Esophagus muscularis mucosa (tissue), 4 donors: ENCODE results near the gene BMP2K. TPM values are rescaled to one million over a fixed set of nuclear protein-coding genes. Genes with fewer than 3 reads are reported as not detected.

Experiments
- DNase-seq: peaks from one replicate; pipeline ENCODE4 v3.0.0-alpha.2; 2017; ENCODE audit errors: extremely low spot score
- H3K27ac ChIP-seq, 4 donors: fragments of 200-600 bp; sonication (generic); replicated peaks in 1 of 4; 1 replicate in 3 of 4; 2 replicates in 1 of 4; pipeline ENCODE4 v1.5.1; 2016 to 2019; ENCODE audit warnings: mild to moderate bottlenecking in 1 of 4
- H3K27me3 ChIP-seq, 4 donors: fragments of 200-600 bp; sonication (generic); one replicate each; pipeline versions ENCODE4 v1.5.1 to v1.6.0; 2016 to 2019
- H3K36me3 ChIP-seq, 4 donors: fragments of 200-600 bp; sonication (generic); one replicate each; pipeline ENCODE4 v1.5.1; 2016 to 2019
- H3K4me1 ChIP-seq, 4 donors: fragments of 200-600 bp; sonication (generic); one replicate each; pipeline ENCODE4 v1.5.1; 2016 to 2019
- H3K4me3 ChIP-seq, 4 donors: fragments of 200-600 bp; sonication (generic); 1 replicate in 2 of 4; 2 replicates in 2 of 4; pipeline ENCODE4 v1.5.1; 2016 to 2019; ENCODE audit warnings: mild to moderate bottlenecking in 4 of 4, moderate library complexity in 1 of 4
- H3K9me3 ChIP-seq, 4 donors: fragments of 200-600 bp; sonication (generic); 1 replicate in 3 of 4; 2 replicates in 1 of 4; pipeline ENCODE4 v1.5.1; 2016 to 2019
- CTCF ChIP-seq, 3 experiments: fragments of 200-600 bp in 2 of 3; fragments of 450-650 bp in 1 of 3; sonication (generic) in 2 of 3; IDR thresholded peaks; one replicate each; pipeline ENCODE4 v1.5.1; 2017 to 2019; ENCODE audit warnings: antibody characterized with exemption in 3 of 3, mild to moderate bottlenecking in 2 of 3, moderate library complexity in 1 of 3
- EP300 ChIP-seq: sonication (generic); formaldehyde crosslinking; IDR thresholded peaks from one replicate; pipeline ENCODE4 v1.6.1; 2017; ENCODE audit warnings: antibody characterized with exemption
- POLR2A ChIP-seq: fragments of 450-650 bp; IDR thresholded peaks from one replicate; pipeline ENCODE4 v1.6.1; 2017; ENCODE audit warnings: antibody characterized with exemption, moderate library complexity, mild to moderate bottlenecking, low read depth
- POLR2AphosphoS5 ChIP-seq, 2 donors: sonication (generic); formaldehyde crosslinking; IDR thresholded peaks; one replicate each; pipeline ENCODE4 v1.6.1; 2017; ENCODE audit warnings: antibody characterized with exemption in 2 of 2
- intact Hi-C: fragments of 100-400 bp; cut with DNase I; formaldehyde crosslinking; loops from one replicate; pipeline ENCODE4 v1.15.1; 2023
- total RNA-seq, 4 donors: library from RNA; depleted of rRNA; stranded (reverse); fragments of >200 nt; gene quantifications; one replicate each; pipeline versions ENCODE4 v1.1.0 to v1.2.1, GENCODE V29; 2016

Gene BMP2K
- total RNA-seq, 4 donors from 2014 or later: 42.5 to 53.0 (median 45.0) TPM

GRCh38 chr4:78880874-78881492 lies 104.8 kb downstream of the BMP2K start:
- Histone ChIP-seq H3K4me1 (peaks cover 0 to 10% (median 2%) of the 10 kb centered on the region in 4 donors), H3K27me3 (no peaks in the 10 kb centered on the region), H3K4me3 (no peak overlapping the region), H3K36me3 (peaks cover 0 to 44% (median 16%) of the 10 kb centered on the region in 4 donors), H3K9me3 (no peaks in the 10 kb centered on the region), H3K27ac (no peak overlapping the region)
- TF ChIP-seq POLR2AphosphoS5 (IDR thresholded peaks at IDR 0.05) (no peak), POLR2A (no peak), EP300 (no peak), CTCF (IDR thresholded peaks at IDR 0.05) (no peak)
- no peak for DNase-seq
- intact Hi-C loops: no loop called here

GRCh38 chr4:78885598-78885997 lies 109.4 kb downstream of the BMP2K start:
- Histone ChIP-seq H3K4me1 (peaks cover 0 to 10% (median 2%) of the 10 kb centered on the region in 4 donors), H3K4me3 (no peak overlapping the region), H3K36me3 (peaks cover 0 to 28% (median 9%) of the 10 kb centered on the region in 4 donors), H3K9me3 (no peaks in the 10 kb centered on the region), H3K27me3 (no peaks in the 10 kb centered on the region), H3K27ac (no peak overlapping the region)
- DNase-seq: no peak
- no peak for TF ChIP-seq EP300
- TF ChIP-seq CTCF (IDR thresholded peaks at IDR 0.05): no peak
- TF ChIP-seq POLR2AphosphoS5 (IDR thresholded peaks at IDR 0.05): no peak
- TF ChIP-seq POLR2A: no peak
- intact Hi-C loops: no loop called here

GRCh38 chr4:78889955-78890354 lies 113.8 kb downstream of the BMP2K start:
- H3K27ac ChIP-seq: no peak overlapping the region
- no peaks in the 10 kb centered on the region for H3K27me3 ChIP-seq
- peaks cover 0 to 10% (median 2%) of the 10 kb centered on the region in 4 donors for H3K4me1 ChIP-seq
- intact Hi-C loops: no loop called here
- DNase-seq: no peak
- peaks cover 0 to 46% (median 23%) of the 10 kb centered on the region in 4 donors for H3K36me3 ChIP-seq
- TF ChIP-seq EP300: no peak
- no peak for TF ChIP-seq POLR2A
- TF ChIP-seq CTCF (IDR thresholded peaks at IDR 0.05): no peak
- TF ChIP-seq POLR2AphosphoS5 (IDR thresholded peaks at IDR 0.05): no peak
- H3K9me3 ChIP-seq: no peaks in the 10 kb centered on the region
- no peak overlapping the region for H3K4me3 ChIP-seq

GRCh38 chr4:78899302-78899701 lies 123.2 kb downstream of the BMP2K start:
- intact Hi-C loops: no loop called here

More at GRCh38 chr4:78899302-78899701, 123.2 kb downstream of the BMP2K start:
- no peak for DNase-seq
- H3K27me3 ChIP-seq: no peaks in the 10 kb centered on the region
- H3K4me3 ChIP-seq: no peak overlapping the region
- H3K36me3 ChIP-seq: peaks cover 0 to 16% (median 9%) of the 10 kb centered on the region in 4 donors
- H3K4me1 ChIP-seq: no peaks in the 10 kb centered on the region
- H3K9me3 ChIP-seq: no peaks in the 10 kb centered on the region
- TF ChIP-seq POLR2A: no peak
- no peak for TF ChIP-seq POLR2AphosphoS5 (IDR thresholded peaks at IDR 0.05)
- no peak for TF ChIP-seq EP300
- no peak for TF ChIP-seq CTCF (IDR thresholded peaks at IDR 0.05)
- H3K27ac ChIP-seq: no peak overlapping the region
